Activated naive CD8-positive, alpha-beta T cell treated with anti-CD3 and anti-CD28 coated beads for 36 hours (primary cell): Measurements from ENCODE around the gene POLA1. TPM values are rescaled to one million over a fixed set of nuclear protein-coding genes. Genes with fewer than 3 reads are reported as not detected.

Experiments
- total RNA-seq, 2 experiments: library from RNA; stranded (reverse); gene quantifications; one replicate each; pipeline ENCODE4 v1.2.3, GENCODE V29; 2021

Gene POLA1
- total RNA-seq, 2 experiments from 2014 or later, result 48.3 to 48.4 TPM

Other genes with a start within 250 kb of the POLA1 start
- 10 to 100 TPM; 37.3 to 38.2 TPM for gene PDK3, start 228.6 kb upstream of the POLA1 start, total RNA-seq
- under 1 TPM; 0.49 to 0.74 TPM for gene PCYT1B, start 46.6 kb upstream of the POLA1 start, total RNA-seq